Measurements from ENCODE around the gene CELSR1. TPM values are rescaled to one million over a fixed set of nuclear protein-coding genes. Genes with fewer than 3 reads are reported as not detected.
"Not testable (repeated sequence)": the region's sequence is repeated elsewhere in the genome, so short reads cannot be mapped to it uniquely, and the experiment has no call there.

The CELSR1 gene
- total and polyA plus RNA-seq, 5 experiments from 2014 or later = 0.19 to 1.2 (median 0.66) TPM

- no peak overlapping the region for H3K4me3 Mint-ChIP-seq
- POLR2A ChIA-PET = no interaction called here
- DNase-seq (no peak), ATAC-seq (no peak)
- peaks cover 0 to 1% (median 0%) of the 10 kb centered on the region in 4 donors for H3K4me1 Mint-ChIP-seq
- H3K27me3 Mint-ChIP-seq = peaks cover 0 to 12% (median 4%) of the 10 kb centered on the region in 5 donors
- H3K27ac Mint-ChIP-seq = peak overlapping the region in 1 of 10 donors; percentile 56
- no peaks in the 10 kb centered on the region for H3K36me3 Mint-ChIP-seq
- no peaks in the 10 kb centered on the region for H3K9me3 Mint-ChIP-seq
These were observed 127.7 kb downstream of the CELSR1 start for GRCh38 chr22:46409631-46410210.

- ATAC-seq = no peak
- peak overlapping the region in 1 of 10 donors; percentile 29 for H3K27ac Mint-ChIP-seq
- DNase-seq = peak in 1 of 10 donors; percentile 45
- peaks cover 0 to 6% (median 1%) of the 10 kb centered on the region in 4 donors for H3K4me1 Mint-ChIP-seq
- H3K9me3 Mint-ChIP-seq = no peaks in the 10 kb centered on the region
- POLR2A ChIA-PET = no interaction called here
- H3K36me3 Mint-ChIP-seq = no peaks in the 10 kb centered on the region
- peaks cover 0 to 12% (median 3%) of the 10 kb centered on the region in 5 donors for H3K27me3 Mint-ChIP-seq
- no peak overlapping the region for H3K4me3 Mint-ChIP-seq
These were observed 128.6 kb downstream of the CELSR1 start for GRCh38 chr22:46408568-46409506.

DNA sequence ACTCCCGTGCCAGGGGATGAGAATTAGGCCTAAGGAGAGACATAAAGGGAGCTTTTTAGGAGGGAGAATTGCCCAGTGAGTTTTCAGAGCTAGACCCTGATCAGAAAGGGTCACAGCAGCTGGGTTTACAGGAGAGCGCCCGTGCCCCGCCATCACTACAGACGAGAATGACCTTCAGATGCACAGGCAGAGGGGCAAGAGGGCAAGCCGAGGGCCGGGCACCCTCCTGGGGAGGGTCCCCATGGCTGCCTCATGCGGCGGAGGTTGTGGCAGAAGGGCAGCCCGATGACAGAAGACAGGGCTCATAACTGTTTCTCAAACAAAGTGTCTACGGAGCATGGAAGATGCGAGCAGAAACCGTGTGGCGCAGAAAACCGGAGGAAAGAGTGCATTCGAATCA, 129.7 kb downstream of the CELSR1 start:
- POLR2A ChIA-PET = no interaction called here
- H3K27ac Mint-ChIP-seq = no peak overlapping the region
- H3K36me3 Mint-ChIP-seq = no peaks in the 10 kb centered on the region
- H3K4me3 Mint-ChIP-seq = no peak overlapping the region
- no peak for ATAC-seq
- peaks cover 0 to 7% (median 1%) of the 10 kb centered on the region in 4 donors for H3K4me1 Mint-ChIP-seq
- no peaks in the 10 kb centered on the region for H3K9me3 Mint-ChIP-seq
- DNase-seq = peak in 1 of 10 donors; percentile 23
- H3K27me3 Mint-ChIP-seq = peaks cover 0 to 4% (median 2%) of the 10 kb centered on the region in 5 donors

- peaks cover 0 to 12% (median 1%) of the 10 kb centered on the region in 4 donors for H3K4me1 Mint-ChIP-seq
- DNase-seq (peak in 1 of 10 donors; percentile 28), ATAC-seq (no peak)
- no peaks in the 10 kb centered on the region for H3K9me3 Mint-ChIP-seq
- H3K27ac Mint-ChIP-seq = peak overlapping the region in 1 of 10 donors; percentile 31
- H3K4me3 Mint-ChIP-seq = no peak overlapping the region
- peaks cover 0 to 3% (median 0%) of the 10 kb centered on the region in 5 donors for H3K27me3 Mint-ChIP-seq
- H3K36me3 Mint-ChIP-seq = no peaks in the 10 kb centered on the region
- POLR2A ChIA-PET = no interaction called here
These were observed 130.6 kb downstream of the CELSR1 start for GRCh38 chr22:46406791-46407190.

- peak in 1 of 10 donors; percentile 59 for DNase-seq
- H3K4me3 Mint-ChIP-seq = no peak overlapping the region
- H3K27ac Mint-ChIP-seq = peak overlapping the region in 1 of 10 donors; percentile 40
- POLR2A ChIA-PET = no interaction called here
- no peak for ATAC-seq
- peaks cover 0 to 3% (median 0%) of the 10 kb centered on the region in 5 donors for H3K27me3 Mint-ChIP-seq
- peaks cover 0 to 12% (median 1%) of the 10 kb centered on the region in 4 donors for H3K4me1 Mint-ChIP-seq
- no peaks in the 10 kb centered on the region for H3K9me3 Mint-ChIP-seq
- H3K36me3 Mint-ChIP-seq = no peaks in the 10 kb centered on the region
These were observed 131.1 kb downstream of the CELSR1 start for GRCh38 chr22:46406349-46406748.

DNA sequence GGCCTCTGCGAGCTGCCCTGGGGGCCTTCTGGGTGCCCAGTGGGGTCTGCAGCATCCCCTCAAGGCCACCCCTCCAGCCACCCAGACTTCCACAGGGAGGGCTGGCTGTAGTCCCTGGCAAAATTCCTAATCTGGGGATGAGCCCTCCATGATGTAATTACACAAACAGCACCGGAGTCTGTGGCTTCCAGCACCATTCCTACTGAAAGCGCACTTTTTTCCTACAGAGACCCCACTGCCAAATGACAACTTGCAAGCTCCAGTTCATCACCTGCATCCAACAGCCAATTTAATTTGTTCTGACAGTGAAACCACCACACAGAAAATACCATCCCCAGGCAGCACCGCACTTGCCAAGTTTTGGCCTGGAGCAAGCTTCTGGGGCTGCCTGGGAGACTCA, 131.5 kb downstream of the CELSR1 start:
- Mint-ChIP-seq H3K27me3 (peaks cover 0 to 4% (median 0%) of the 10 kb centered on the region in 5 donors), H3K4me3 (no peak overlapping the region), H3K9me3 (no peaks in the 10 kb centered on the region), H3K27ac (peak overlapping the region in 1 of 10 donors; percentile 40), H3K4me1 (peaks cover 0 to 12% (median 1%) of the 10 kb centered on the region in 4 donors), H3K36me3 (no peaks in the 10 kb centered on the region)
- ATAC-seq (no peak), DNase-seq (peak in 1 of 10 donors; percentile 50)
- POLR2A ChIA-PET = no interaction called here

DNA sequence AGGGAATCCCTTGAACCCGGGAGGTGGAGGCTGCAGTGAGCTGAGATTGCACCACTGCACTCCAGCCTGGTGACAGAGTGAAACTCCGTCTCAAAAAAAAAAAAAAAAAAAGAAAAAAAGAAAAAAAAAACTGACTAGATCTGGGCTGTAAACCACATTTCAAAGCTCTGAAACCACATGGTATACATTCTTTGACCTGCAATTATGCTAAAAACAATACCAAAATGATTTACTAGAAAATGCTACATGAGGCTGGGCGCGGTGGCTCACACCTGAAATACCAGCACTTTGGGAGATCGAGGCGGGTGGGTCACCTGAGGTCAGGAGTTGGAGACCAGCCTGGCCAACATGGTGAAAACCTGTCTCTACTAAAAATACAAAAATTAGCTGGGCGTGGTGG, 133.5 kb downstream of the CELSR1 start:
- H3K27me3 Mint-ChIP-seq, H3K9me3 Mint-ChIP-seq, H3K36me3 Mint-ChIP-seq, ATAC-seq, DNase-seq, POLR2A ChIA-PET: not testable (repeated sequence)
- Mint-ChIP-seq H3K4me1 (peaks cover 0 to 18% (median 5%) of the 10 kb centered on the region in 4 donors), H3K4me3 (peak overlapping the region in 1 of 10 donors; percentile 0), H3K27ac (peak overlapping the region in 2 of 10 donors; percentile 15 to 24)

- peaks cover 0 to 18% (median 5%) of the 10 kb centered on the region in 4 donors for H3K4me1 Mint-ChIP-seq
- POLR2A ChIA-PET = no interaction called here
- H3K36me3 Mint-ChIP-seq = no peaks in the 10 kb centered on the region
- DNase-seq (no peak), ATAC-seq (no peak)
- no peaks in the 10 kb centered on the region for H3K9me3 Mint-ChIP-seq
- no peak overlapping the region for H3K27ac Mint-ChIP-seq
- H3K4me3 Mint-ChIP-seq = no peak overlapping the region
- peaks cover 0 to 4% (median 0%) of the 10 kb centered on the region in 5 donors for H3K27me3 Mint-ChIP-seq
These were observed 134.9 kb downstream of the CELSR1 start for GRCh38 chr22:46402505-46402904.

GRCh38 chr22:46401370-46401769, 136.1 kb downstream of the CELSR1 start:
- Mint-ChIP-seq H3K9me3 (no peaks in the 10 kb centered on the region), H3K27me3 (peaks cover 0 to 3% (median 0%) of the 10 kb centered on the region in 5 donors), H3K4me3 (peak overlapping the region in 1 of 10 donors; percentile 10), H3K27ac (no peak overlapping the region), H3K36me3 (no peaks in the 10 kb centered on the region), H3K4me1 (peaks cover 0 to 18% (median 5%) of the 10 kb centered on the region in 4 donors)
- POLR2A ChIA-PET = no interaction called here
- ATAC-seq (no peak), DNase-seq (no peak)

- Mint-ChIP-seq H3K9me3 (no peaks in the 10 kb centered on the region), H3K4me1 (peaks cover 0 to 17% (median 5%) of the 10 kb centered on the region in 4 donors), H3K27ac (peak overlapping the region in 1 of 10 donors; percentile 52), H3K27me3 (peaks cover 0 to 3% (median 0%) of the 10 kb centered on the region in 5 donors), H3K36me3 (no peaks in the 10 kb centered on the region), H3K4me3 (no peak overlapping the region)
- POLR2A ChIA-PET = no interaction called here
- no peak for ATAC-seq
- DNase-seq = peak in 1 of 10 donors; percentile 11
These were observed 138.0 kb downstream of the CELSR1 start for GRCh38 chr22:46399251-46400024.

GRCh38 chr22:46397951-46398350, 139.5 kb downstream of the CELSR1 start:
- peaks cover 0 to 4% (median 0%) of the 10 kb centered on the region in 5 donors for H3K27me3 Mint-ChIP-seq
- H3K4me1 Mint-ChIP-seq = peaks cover 4 to 17% (median 11%) of the 10 kb centered on the region in 4 donors
- POLR2A ChIA-PET = no interaction called here
- DNase-seq (no peak), ATAC-seq (no peak)
- no peaks in the 10 kb centered on the region for H3K36me3 Mint-ChIP-seq
- H3K4me3 Mint-ChIP-seq = no peak overlapping the region
- no peak overlapping the region for H3K27ac Mint-ChIP-seq
- H3K9me3 Mint-ChIP-seq = no peaks in the 10 kb centered on the region

- no peaks in the 10 kb centered on the region for H3K36me3 Mint-ChIP-seq
These were observed 139.9 kb downstream of the CELSR1 start for GRCh38 chr22:46397514-46397913.

More at GRCh38 chr22:46397514-46397913, 139.9 kb downstream of the CELSR1 start:
- DNase-seq (no peak), ATAC-seq (no peak)
- H3K27ac Mint-ChIP-seq = no peak overlapping the region
- H3K9me3 Mint-ChIP-seq = no peaks in the 10 kb centered on the region
- H3K4me1 Mint-ChIP-seq = peaks cover 4 to 15% (median 11%) of the 10 kb centered on the region in 4 donors
- peaks cover 0 to 4% (median 0%) of the 10 kb centered on the region in 5 donors for H3K27me3 Mint-ChIP-seq
- no peak overlapping the region for H3K4me3 Mint-ChIP-seq
- POLR2A ChIA-PET = no interaction called here

Data from naive thymus-derived CD8-positive, alpha-beta T cell (primary cell).